WERI-Rb-1 (cell line): ENCODE results near the gene ABLIM2.

Experiments used
- DNase-seq: peaks from one replicate; pipeline ENCODE4 v3.0.0-alpha.2; 2020
- H3K27ac ChIP-seq: fragments of 250-450 bp; sonication (Bioruptor Pico); 2 replicates; pipeline ENCODE4 v1.5.1; 2020; ENCODE audit warnings: mild to moderate bottlenecking, moderate library complexity
- H3K27me3 ChIP-seq: fragments of 250-450 bp; sonication (Bioruptor Pico); 2 replicates; pipeline ENCODE4 v1.5.1; 2021; ENCODE audit warnings: mild to moderate bottlenecking, low read depth, moderate library complexity; ENCODE audit not compliant: insufficient read depth, severe bottlenecking
- H3K36me3 ChIP-seq: fragments of 250-450 bp; sonication (Bioruptor Pico); 2 replicates; pipeline ENCODE4 v1.5.1; 2020; ENCODE audit warnings: mild to moderate bottlenecking, moderate library complexity
- H3K4me3 ChIP-seq: 2 replicates; pipeline ENCODE4 v1.5.1; 2011; ENCODE audit warnings: low read depth, mild to moderate bottlenecking, control low read depth, low read length
- H3K9me3 ChIP-seq: fragments of 250-450 bp; sonication (Bioruptor Pico); 2 replicates; pipeline ENCODE4 v1.5.1; 2021; ENCODE audit warnings: mild to moderate bottlenecking, moderate library complexity; ENCODE audit not compliant: severe bottlenecking
- TF ChIP-seq, protein P1 (sequence below): IDR thresholded peaks from 2 replicates; pipeline ENCODE4 v1.5.1; 2011; ENCODE audit warnings: low read depth, mild to moderate bottlenecking, control low read depth, inconsistent platforms, low read length

ABLIM2 gene

DNA sequence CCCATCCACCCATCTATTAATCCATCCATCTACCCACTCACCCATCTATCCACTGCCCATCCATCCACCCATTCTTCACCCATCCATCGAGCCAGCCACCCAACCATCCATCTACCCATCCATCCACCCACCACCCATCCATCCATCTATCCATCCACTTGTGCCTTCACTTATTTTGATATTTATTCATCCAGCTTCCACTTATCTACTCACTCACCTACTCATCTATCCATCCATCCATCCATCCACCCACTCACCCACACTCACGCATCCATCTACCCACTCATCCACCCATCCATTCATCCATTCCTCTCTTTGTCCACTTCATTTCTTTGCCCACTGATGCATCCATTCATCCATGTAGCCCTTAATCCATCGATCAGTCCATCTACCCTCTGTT is 146.1 kb downstream of the ABLIM2 start:
- DNase-seq, result no peak
- TF ChIP-seq, protein P1, sequence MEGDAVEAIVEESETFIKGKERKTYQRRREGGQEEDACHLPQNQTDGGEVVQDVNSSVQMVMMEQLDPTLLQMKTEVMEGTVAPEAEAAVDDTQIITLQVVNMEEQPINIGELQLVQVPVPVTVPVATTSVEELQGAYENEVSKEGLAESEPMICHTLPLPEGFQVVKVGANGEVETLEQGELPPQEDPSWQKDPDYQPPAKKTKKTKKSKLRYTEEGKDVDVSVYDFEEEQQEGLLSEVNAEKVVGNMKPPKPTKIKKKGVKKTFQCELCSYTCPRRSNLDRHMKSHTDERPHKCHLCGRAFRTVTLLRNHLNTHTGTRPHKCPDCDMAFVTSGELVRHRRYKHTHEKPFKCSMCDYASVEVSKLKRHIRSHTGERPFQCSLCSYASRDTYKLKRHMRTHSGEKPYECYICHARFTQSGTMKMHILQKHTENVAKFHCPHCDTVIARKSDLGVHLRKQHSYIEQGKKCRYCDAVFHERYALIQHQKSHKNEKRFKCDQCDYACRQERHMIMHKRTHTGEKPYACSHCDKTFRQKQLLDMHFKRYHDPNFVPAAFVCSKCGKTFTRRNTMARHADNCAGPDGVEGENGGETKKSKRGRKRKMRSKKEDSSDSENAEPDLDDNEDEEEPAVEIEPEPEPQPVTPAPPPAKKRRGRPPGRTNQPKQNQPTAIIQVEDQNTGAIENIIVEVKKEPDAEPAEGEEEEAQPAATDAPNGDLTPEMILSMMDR, result no peak

DNA sequence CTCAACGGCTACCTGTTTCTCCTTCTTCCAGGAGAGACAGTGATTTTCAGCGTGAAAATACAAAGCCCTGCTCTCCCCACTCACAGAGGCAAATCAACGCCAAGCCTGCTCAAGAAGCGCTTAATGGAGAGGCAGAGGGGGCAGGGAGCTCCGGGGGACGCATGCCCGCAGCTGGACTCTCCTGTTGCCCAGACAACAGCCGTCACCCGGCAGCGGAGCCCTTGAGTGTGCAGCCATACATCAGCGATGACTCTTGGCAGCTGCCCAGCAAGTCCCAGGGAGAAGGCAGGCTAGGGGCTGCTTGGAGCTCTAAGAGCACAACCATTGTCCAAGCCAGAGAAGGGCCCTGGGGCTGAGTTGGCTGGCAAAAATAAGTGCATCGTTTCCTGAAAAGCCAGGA is 148.0 kb downstream of the ABLIM2 start:
- Histone ChIP-seq H3K27ac (no peak overlapping the region), H3K27me3 (no peaks in the 10 kb centered on the region), H3K36me3 (no peaks in the 10 kb centered on the region), H3K4me3 (no peak overlapping the region), H3K9me3 (no peaks in the 10 kb centered on the region)
- peak; percentile 85 for DNase-seq
- TF ChIP-seq, protein P1, result no peak

More for the DNA sequence above, 146.1 kb downstream of the ABLIM2 start:
- Histone ChIP-seq H3K27ac (no peak overlapping the region), H3K9me3 (no peaks in the 10 kb centered on the region), H3K36me3 (no peaks in the 10 kb centered on the region), H3K4me3 (no peak overlapping the region), H3K27me3 (no peaks in the 10 kb centered on the region)

DNA sequence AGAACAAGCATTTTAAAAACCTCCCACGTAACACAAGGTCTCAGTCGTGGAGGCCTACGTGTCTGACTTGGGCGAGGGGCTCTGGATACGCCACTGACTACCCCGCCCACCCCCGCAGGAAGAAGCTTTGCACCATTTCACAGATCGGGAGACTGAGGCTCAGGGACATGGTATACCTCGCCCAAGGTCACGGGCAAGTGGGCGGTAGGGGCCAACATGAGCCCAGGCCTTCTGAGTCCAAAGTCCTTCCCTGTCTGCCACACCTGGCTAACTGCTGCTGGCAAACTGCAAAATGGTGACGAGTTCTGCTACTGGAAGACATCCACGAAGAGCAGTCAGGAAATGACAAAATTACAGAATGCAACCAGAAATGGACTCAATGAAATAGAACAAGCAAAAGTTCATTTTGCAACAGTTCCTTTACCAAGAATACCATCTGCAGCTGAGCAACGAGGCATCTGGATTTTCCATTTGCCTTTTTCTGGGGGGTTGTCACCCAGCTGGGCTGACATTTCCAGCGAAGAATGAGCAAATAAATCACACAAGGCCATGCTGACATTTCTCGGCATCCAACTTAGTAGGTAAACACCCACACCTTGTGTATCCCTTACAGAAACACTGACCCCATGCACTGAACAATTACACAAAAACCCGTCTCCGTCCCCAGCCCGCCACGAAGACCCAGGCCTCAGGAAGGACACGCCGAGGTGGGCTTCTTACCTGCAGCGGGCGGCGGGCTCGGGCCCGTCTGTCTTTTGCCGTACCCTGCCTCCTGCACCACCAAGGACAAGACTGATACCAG is 148.7 kb downstream of the ABLIM2 start:
- H3K4me3 ChIP-seq, result no peak overlapping the region
- H3K36me3 ChIP-seq, result no peaks in the 10 kb centered on the region
- no peak overlapping the region for H3K27ac ChIP-seq
- no peak for DNase-seq
- H3K27me3 ChIP-seq, result no peaks in the 10 kb centered on the region
- no peaks in the 10 kb centered on the region for H3K9me3 ChIP-seq
- TF ChIP-seq, protein P1, result no peak

DNA sequence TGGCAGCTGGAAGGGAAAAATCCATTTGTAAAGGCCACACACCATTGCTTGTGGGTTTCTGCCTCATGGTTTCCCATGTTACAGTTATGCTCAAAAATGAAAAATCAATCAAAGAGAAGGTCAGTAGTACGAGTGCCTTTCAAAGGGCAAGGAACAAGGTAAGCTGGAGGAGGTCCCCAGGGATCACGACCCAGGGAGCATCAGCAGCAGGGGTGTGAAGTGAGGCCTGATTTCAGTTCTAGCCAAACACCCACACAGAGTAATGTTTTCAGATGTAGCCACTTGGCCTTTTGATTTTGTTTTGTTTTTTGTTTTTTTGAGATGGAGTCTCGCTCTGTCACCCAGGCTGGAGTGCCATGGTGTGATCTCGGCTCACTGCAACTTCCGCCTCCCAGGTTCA is 149.5 kb downstream of the ABLIM2 start:
- TF ChIP-seq, protein P1, result no peak
- Histone ChIP-seq H3K9me3 (no peaks in the 10 kb centered on the region), H3K4me3 (no peak overlapping the region), H3K27me3 (no peaks in the 10 kb centered on the region), H3K36me3 (no peaks in the 10 kb centered on the region), H3K27ac (no peak overlapping the region)
- DNase-seq, result no peak

DNA sequence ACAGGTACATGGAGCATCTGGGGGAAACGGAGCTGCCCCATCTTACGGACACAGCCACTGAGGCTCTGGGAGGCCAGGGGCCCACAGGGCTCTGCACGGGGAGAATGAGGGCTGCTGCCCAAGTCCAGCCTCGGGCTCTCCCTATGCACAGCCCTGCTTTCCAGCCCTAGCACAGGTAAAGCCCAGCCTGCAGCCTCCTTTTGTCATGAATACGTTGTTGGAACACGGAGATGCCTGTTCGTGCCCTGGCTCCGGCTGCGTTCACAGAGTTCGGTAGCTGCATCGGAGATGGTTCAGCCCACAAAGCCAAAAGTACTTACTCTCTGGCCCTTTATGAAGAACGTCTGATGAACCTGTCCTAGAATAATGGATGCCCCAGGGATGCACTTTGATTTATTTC is 150.2 kb downstream of the ABLIM2 start:
- H3K9me3 ChIP-seq, result no peaks in the 10 kb centered on the region
- no peak overlapping the region for H3K4me3 ChIP-seq
- TF ChIP-seq, protein P1, result no peak
- no peak for DNase-seq
- H3K27ac ChIP-seq, result no peak overlapping the region
- no peaks in the 10 kb centered on the region for H3K36me3 ChIP-seq
- H3K27me3 ChIP-seq, result no peaks in the 10 kb centered on the region

DNA sequence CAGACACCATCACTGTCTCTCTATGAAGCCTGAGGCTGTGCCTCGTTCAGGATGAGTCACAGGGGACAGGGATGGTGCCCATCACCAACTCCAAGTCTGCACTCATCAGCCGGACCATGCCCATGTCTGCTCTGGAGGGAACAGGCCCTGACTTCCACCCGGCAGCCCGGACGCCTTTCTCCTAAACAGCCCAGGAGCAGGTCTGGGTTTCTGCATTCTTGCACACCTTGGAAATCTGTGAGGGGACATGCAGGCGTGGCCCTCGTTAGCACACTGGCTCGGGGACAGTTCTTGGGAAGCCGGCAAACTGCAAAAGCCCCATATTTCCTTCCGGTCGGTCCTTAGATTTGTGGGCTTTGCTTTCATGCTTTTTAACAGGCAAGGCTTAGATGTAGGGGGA is 151.0 kb downstream of the ABLIM2 start:
- TF ChIP-seq, protein P1, result no peak
- no peak overlapping the region for H3K27ac ChIP-seq

More for the DNA sequence above, 151.0 kb downstream of the ABLIM2 start:
- Histone ChIP-seq H3K36me3 (no peaks in the 10 kb centered on the region), H3K4me3 (no peak overlapping the region), H3K9me3 (no peaks in the 10 kb centered on the region), H3K27me3 (no peaks in the 10 kb centered on the region)
- no peak for DNase-seq
